ENCODE results near the gene DLEC1. TPM values are rescaled to one million over a fixed set of nuclear protein-coding genes. Genes with fewer than 3 reads are reported as not detected.
A peak's percentile ranks its signal among the peaks of the same experiment; 100 is the strongest.

DLEC1 gene
- total RNA-seq, 2 donors from 2014 or later = 3.9 to 6.0 TPM

DNA sequence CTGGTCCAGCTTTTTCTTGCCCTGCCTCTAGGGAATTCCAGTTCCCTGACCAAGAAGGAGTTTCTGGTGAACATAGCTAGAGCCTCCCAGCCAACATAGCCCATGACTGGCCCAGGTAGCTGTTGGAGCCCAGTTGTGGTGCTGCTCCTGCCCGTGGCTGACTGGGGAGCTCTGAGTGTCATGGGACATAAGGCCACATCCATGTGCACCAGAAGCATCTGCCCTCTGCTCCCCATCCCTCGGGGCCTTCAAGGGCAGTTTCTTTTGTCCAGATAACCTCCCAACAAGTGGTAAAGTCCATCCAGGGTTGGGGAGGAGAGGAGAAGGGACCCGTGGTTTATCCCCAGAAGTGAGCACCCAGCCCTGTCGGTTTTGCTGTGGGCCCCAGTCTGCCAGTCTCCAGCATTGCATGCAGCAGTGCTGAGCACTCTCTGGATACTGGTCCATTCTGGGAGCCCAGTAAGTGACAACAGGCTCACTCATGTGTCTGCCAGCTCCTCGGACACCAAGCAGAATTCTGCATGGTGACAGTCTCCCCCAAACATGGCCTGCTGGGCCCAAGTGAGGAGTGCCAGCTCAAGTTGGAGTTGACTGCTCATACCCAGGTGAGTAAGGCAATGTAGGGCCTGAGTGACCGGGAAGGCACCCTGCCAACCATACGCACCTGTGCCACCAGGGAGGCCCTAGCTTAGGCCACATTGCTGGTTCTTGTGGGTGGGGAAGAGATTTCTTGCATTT, 69.1 kb downstream of the DLEC1 start:
- no peak overlapping the region for H3K9ac ChIP-seq (ENCODE audit: extremely low read depth, low read length, poor library complexity, severe bottlenecking)
- no peak overlapping the region for H3K27ac ChIP-seq (ENCODE audit: low read depth, low read length)
- no peaks in the 10 kb centered on the region for H3K36me3 Mint-ChIP-seq (ENCODE audit: low read depth)
- no peak overlapping the region for H3K4me3 Mint-ChIP-seq
- no peaks in the 10 kb centered on the region for H3K4me1 ChIP-seq (ENCODE audit: control insufficient read depth, insufficient read depth, low read length)
- H3K27ac Mint-ChIP-seq = no peak overlapping the region
- no peaks in the 10 kb centered on the region for H3K27me3 ChIP-seq (ENCODE audit: control insufficient read depth, insufficient read depth, low read length, poor library complexity, severe bottlenecking)
- peak; percentile 39 for DNase-seq
- H3K4me3 ChIP-seq (ENCODE audit: low read length) = no peak overlapping the region
- peaks cover 3% of the 10 kb centered on the region for H3K9me3 ChIP-seq (ENCODE audit: control insufficient read depth, low read length)
- TF ChIP-seq, protein P1, sequence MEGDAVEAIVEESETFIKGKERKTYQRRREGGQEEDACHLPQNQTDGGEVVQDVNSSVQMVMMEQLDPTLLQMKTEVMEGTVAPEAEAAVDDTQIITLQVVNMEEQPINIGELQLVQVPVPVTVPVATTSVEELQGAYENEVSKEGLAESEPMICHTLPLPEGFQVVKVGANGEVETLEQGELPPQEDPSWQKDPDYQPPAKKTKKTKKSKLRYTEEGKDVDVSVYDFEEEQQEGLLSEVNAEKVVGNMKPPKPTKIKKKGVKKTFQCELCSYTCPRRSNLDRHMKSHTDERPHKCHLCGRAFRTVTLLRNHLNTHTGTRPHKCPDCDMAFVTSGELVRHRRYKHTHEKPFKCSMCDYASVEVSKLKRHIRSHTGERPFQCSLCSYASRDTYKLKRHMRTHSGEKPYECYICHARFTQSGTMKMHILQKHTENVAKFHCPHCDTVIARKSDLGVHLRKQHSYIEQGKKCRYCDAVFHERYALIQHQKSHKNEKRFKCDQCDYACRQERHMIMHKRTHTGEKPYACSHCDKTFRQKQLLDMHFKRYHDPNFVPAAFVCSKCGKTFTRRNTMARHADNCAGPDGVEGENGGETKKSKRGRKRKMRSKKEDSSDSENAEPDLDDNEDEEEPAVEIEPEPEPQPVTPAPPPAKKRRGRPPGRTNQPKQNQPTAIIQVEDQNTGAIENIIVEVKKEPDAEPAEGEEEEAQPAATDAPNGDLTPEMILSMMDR (conservative IDR thresholded peaks at IDR 0.05) = no peak
- peaks cover 2% of the 10 kb centered on the region for H3K27me3 Mint-ChIP-seq (ENCODE audit: insufficient read depth)
- no peaks in the 10 kb centered on the region for H3K36me3 ChIP-seq (ENCODE audit: control insufficient read depth, insufficient read depth, low read length)
- 93 to 95% methylated on average over 3 to 7 of the region's 7 CpGs for WGBS, 2 experiments (ENCODE audit: insufficient coverage in 1 of 2, insufficient read length in 1 of 2)
- H3K9me3 Mint-ChIP-seq = peaks cover 8% of the 10 kb centered on the region
- no peaks in the 10 kb centered on the region for H3K4me1 Mint-ChIP-seq

DNA sequence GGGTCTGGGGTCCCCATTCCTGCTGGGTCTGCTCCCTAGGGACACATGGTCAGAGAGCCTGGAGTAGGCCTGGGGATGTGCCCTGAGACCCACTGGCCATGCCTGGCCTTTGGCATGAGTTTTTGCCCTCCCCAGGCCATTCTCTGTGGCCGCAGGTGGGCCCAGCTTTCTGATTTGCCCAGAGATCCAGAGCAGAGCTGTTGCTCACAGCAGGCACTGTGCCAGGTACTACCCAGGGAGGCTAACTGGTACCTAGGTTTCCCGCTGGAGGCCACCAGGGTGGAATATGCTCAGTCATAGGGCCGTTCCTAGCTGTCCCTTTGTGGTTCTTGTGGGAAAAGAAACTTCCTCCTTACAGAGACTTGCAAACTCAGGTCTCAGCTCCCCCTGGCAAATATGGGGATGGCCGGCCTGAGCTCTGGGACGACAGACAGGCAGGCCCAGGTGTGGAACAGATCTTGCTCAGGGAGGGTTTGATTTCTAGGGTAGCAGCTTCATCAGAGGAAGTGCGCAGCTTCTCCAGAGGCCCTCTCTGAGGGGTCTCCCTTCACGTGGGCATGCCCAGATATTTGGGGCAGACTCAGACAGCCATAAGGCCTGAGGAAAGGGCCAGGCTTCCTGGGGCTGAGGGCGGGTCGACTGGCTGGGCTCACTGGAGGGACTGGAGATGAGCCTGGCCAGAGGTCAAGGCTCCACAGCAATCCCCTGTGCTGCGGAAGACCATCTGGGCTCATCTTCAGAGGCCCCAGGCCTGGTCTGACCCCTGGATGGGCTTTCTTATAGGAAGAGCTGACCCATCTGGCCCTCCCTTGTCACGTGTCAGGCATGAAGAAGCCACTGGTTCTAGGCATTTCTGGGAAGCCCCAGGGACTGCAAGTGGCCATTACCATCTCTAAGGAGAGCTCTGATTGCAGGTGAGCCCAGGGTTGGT, 69.9 kb downstream of the DLEC1 start:
- Mint-ChIP-seq H3K27ac (no peak overlapping the region), H3K27me3 (ENCODE audit: insufficient read depth) (peaks cover 2% of the 10 kb centered on the region), H3K36me3 (ENCODE audit: low read depth) (no peaks in the 10 kb centered on the region), H3K9me3 (peaks cover 8% of the 10 kb centered on the region), H3K4me3 (no peak overlapping the region), H3K4me1 (no peaks in the 10 kb centered on the region)
- DNase-seq = peak; percentile 40
- peaks cover 3% of the 10 kb centered on the region for H3K9me3 ChIP-seq (ENCODE audit: control insufficient read depth, low read length)
- H3K27ac ChIP-seq (ENCODE audit: low read depth, low read length) = no peak overlapping the region
- no peak overlapping the region for H3K9ac ChIP-seq (ENCODE audit: extremely low read depth, low read length, poor library complexity, severe bottlenecking)
- H3K4me3 ChIP-seq (ENCODE audit: low read length) = no peak overlapping the region
- H3K27me3 ChIP-seq (ENCODE audit: control insufficient read depth, insufficient read depth, low read length, poor library complexity, severe bottlenecking) = no peaks in the 10 kb centered on the region
- no peaks in the 10 kb centered on the region for H3K4me1 ChIP-seq (ENCODE audit: control insufficient read depth, insufficient read depth, low read length)
- TF ChIP-seq, protein P1 (conservative IDR thresholded peaks at IDR 0.05) = no peak
- H3K36me3 ChIP-seq (ENCODE audit: control insufficient read depth, insufficient read depth, low read length) = no peaks in the 10 kb centered on the region
- WGBS, 2 experiments (ENCODE audit: insufficient coverage in 1 of 2, insufficient read length in 1 of 2) = 91 to 92% methylated on average over 7 to 11 of the region's 11 CpGs

DNA sequence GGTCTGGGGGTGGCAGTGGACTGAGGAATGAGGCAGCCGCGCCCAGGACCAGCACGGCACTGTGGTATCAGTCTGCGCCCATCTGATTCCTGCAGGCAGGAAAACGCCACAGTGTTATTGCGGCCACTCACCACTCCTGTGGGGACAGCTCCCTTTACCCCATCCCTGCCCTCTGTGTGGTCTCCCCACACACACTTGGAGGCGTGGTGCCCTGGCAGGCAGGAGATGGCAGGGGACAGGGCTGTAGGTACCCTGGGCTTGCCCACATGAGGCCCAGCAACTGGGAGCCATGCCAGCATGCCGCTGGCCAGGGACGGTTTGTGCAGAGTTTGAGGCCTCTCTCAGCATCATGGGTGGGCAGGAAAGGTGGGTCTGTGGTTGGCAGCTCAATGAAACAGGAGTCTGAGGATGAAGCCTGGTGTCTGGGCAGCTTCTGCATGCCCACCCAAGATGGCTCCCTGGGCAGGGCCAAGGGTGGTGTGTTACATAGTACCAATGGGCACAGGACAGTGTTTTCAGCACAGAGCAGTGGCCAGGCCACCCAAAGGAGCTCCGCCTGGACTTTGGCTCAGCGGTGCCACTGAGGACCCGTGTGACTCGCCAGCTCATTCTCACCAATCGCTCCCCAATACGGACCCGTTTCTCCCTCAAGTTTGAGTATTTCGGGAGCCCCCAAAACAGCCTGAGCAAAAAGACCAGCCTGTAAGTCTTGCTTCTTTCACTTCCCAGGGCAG, 70.7 kb downstream of the DLEC1 start:
- H3K27me3 ChIP-seq (ENCODE audit: control insufficient read depth, insufficient read depth, low read length, poor library complexity, severe bottlenecking) = no peaks in the 10 kb centered on the region
- no peaks in the 10 kb centered on the region for H3K36me3 Mint-ChIP-seq (ENCODE audit: low read depth)
- H3K9me3 Mint-ChIP-seq = peaks cover 6% of the 10 kb centered on the region
- H3K9ac ChIP-seq (ENCODE audit: extremely low read depth, low read length, poor library complexity, severe bottlenecking) = no peak overlapping the region
- no peak overlapping the region for H3K27ac ChIP-seq (ENCODE audit: low read depth, low read length)
- H3K27me3 Mint-ChIP-seq (ENCODE audit: insufficient read depth) = peaks cover 2% of the 10 kb centered on the region
- TF ChIP-seq, protein P1 (conservative IDR thresholded peaks at IDR 0.05) = no peak
- H3K36me3 ChIP-seq (ENCODE audit: control insufficient read depth, insufficient read depth, low read length) = no peaks in the 10 kb centered on the region
- DNase-seq = peak; percentile 28
- no peak overlapping the region for H3K27ac Mint-ChIP-seq
- H3K4me3 ChIP-seq (ENCODE audit: low read length) = no peak overlapping the region
- no peaks in the 10 kb centered on the region for H3K4me1 Mint-ChIP-seq
- WGBS, 2 experiments (ENCODE audit: insufficient coverage in 1 of 2, insufficient read length in 1 of 2) = 93 to 98% methylated on average over 11 to 17 of the region's 17 CpGs
- no peak overlapping the region for H3K4me3 Mint-ChIP-seq
- H3K9me3 ChIP-seq (ENCODE audit: control insufficient read depth, low read length) = peaks cover under 1% of the 10 kb centered on the region
- H3K4me1 ChIP-seq (ENCODE audit: control insufficient read depth, insufficient read depth, low read length) = no peaks in the 10 kb centered on the region

Data from endodermal cell (in vitro differentiated cells).